GM19240 (cell line): Measurements from ENCODE around the gene OSBP2.
"Not testable (repeated sequence)": the region's sequence is repeated elsewhere in the genome, so short reads cannot be mapped to it uniquely, and the experiment has no call there.

ENCODE experiments used
- DNase-seq: peaks from one replicate; pipeline ENCODE4 v3.0.0; 2011; ENCODE audit warnings: low spot score; ENCODE audit not compliant: insufficient read length

The OSBP2 gene

DNA sequence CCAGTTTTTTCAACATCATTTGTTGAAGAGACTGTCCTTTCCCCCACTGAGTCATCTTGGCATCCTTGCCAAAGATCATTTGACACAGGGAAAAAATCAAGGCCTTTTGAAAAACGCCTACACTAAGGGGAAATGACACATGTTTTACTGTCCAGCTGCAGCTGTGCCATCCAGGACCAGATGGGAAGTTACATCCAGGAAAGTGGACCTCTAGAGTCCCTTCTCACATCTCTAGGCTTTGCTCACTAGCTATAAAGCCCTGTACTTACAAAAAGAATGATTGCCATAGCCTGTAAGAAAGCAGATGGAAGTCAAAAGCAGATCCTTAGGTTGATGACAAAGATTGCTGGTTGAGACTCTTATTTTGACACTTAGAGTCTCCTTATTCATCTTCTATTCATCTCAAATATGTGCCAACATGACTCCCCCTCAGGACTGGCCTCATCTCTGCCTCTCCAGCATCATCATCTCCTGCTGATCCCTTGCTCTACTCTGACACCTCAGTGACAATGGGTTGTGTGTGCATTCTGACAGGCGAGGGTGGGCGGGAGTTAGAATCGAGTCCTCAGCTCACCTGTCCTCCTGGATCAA is 22.8 kb downstream of the OSBP2 start:
- DNase-seq: no peak

DNA sequence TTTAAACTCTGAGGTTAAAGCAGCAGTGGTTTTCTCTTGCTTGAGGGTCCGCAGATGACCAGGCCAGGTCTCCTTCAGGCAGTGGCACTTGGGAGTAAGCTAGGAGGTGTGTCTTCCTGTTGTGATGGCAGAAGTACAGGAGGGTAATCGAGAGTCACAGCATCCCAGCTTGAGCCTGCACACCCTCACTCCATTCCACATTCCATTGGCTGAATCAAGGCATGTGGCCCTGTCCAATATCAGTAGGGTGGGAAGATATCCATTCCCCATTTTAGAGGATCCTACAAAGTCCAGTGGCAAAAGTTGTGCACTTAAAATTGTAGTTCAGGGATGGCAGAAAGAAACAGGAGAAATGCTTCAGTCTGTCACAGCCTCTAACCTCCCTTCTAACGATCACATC is 23.3 kb downstream of the OSBP2 start:
- DNase-seq: no peak

DNA sequence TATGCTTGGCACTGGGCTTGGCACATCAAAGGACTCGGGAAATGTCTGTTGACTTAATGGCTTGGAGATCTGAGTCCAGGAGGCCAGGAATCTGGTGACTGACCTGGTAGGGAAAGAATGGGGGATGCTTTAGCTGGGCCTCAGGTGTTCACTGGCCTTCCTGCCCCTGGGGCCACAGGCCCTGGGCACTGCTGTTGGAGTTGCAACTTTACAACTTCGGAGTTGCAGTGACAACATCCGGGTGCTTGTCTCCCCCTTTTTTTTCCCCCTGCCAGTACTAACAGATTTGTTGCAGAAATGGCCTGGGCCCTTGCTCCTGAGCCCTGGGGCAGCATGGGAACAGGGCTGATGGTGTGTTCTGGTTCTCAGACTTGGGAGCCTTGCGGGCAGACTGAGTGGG is 23.8 kb downstream of the OSBP2 start:
- DNase-seq: no peak

DNA sequence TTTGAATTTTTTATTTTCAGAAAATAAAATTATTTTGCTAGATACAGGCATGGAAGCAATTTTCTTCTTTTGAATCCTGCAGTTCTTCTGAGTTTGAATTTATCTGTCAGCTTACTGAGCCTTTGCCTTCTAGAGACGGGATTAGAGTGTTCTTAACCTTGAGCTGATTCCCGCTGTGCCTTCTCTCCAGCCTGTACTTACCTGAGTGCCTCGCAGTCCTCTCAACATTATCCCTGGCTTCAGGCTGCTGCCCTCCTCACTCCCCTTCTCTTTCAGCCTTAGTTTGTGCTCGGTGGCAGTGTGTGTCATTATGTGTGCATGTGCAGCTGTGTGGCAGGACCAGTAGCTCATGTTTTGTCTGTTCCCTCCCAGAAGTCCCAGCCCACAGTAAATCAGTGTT is 24.3 kb downstream of the OSBP2 start:
- no peak for DNase-seq

DNA sequence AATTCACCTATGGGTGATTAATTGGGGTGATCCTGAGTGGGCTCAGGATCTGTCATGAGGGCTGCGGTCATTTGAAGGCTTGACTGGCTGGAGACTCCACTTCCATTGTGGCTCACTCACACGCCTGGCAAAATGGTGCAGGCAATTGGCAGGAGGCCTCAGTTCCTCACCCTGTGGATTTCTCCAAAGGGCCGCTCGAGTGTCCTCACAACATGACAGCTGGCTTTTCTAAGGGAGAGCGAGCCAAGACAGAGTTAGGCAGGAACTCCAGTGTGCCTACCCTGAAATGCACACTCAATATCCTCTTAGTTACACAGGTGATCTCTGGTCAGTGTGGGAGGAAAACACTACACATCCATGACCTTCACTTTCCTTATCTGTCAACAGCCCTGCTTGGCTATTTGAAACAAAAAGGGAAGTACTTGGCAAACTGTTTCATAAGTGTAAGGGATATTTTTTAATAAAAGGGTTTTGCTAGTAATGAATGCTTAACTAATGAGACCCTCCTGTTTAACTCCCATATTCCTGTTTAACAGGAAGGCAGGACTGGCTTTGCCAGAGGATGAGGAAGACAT is 25.7 kb downstream of the OSBP2 start:
- no peak for DNase-seq

DNA sequence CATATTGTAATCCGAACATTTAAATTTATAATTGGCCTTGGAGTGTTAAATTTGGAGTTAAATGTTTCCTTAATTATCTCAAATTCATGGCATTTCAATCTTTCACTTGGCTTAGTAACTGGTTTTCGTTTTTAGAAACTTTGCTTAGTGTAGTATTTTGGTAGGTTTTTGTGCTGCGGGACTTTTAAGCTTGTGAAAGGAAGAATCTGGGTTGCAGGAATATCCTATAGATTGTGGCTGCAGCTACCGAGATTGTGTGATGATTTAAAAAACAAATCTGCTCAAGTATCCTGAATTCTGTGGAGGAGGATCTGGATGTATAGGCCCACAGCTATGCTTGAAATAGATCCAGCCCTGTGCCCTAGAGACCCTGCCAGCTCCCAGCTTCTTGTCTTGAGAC is 27.1 kb downstream of the OSBP2 start:
- DNase-seq: no peak

DNA sequence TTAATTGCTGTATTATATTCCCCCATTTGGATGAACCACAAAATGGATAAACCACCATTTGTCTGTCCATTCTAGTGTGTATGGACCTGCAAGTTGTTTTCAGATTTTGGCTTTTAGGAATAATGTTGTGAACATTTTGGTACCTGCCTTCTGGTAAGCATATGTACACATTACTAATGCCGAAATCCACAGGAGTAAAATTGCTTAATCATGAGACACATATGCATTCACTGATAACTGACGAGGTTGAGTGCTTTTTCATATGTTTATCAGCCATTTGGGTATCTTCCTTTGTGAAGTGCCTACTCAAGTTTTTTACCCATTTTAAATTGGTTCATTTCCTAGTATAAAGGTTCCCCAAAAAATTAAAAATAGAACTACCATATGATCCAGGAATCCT is 34.2 kb downstream of the OSBP2 start:
- DNase-seq: no peak

DNA sequence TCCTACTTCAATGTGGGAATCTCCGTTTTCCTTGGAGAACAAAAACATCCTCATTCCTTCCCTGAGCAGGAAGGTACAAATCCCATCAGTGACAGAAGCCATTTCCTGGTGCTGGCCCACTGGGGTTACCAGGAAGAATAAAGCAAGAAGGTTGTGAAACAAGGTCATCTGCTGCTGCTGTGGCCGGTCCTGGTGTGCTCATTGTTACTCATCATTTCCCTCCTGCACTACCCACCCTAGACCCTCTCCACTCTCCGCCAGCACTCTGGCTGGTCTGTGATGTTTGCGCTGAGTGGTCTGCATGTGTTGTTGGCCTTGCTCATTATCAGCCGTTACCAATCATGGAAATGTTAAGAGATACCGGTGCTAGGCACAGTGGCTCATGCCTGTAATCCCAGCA is 37.0 kb downstream of the OSBP2 start:
- DNase-seq: no peak

DNA sequence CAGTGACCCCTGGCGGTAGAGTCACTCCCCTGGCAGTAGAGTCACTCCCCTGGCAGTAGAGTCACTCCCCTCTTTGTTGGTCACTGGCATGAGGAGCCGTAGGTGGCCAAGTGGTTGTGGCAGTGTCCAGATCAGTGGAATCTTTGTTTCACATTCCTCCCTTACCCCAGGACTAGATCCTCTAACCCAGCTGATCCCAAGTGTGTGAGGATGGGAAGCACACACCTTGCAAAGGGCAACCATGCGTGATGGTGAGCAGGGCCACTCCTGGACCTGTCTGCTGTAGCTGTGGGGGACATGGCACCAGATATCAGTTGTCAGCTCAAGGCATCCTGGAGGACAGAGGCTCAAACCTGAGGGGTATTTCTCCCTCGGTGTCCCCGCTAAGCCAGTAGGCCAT is 37.8 kb downstream of the OSBP2 start:
- no peak for DNase-seq

DNA sequence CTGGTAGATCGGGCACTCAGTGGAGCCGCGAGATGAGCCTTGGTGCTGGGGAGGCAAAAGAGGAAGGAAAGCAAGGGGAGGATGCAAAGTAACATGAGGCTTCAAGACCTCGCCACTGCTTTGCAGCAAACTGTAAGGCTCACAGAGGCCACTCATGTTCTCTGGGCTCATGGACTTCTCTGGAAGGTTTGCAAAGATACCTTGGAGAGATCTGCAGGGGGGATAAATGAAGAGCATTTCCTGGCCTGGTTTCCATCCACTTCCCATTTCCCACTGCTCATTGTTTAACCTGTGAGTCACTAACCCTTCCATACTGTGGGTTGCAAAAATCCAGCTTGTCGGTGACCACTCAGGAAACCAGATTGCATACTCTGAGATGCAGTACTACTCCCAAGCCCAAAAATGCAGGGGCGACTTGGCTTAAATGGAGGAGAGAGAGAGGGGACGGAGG is 38.5 kb downstream of the OSBP2 start:
- DNase-seq: no peak

DNA sequence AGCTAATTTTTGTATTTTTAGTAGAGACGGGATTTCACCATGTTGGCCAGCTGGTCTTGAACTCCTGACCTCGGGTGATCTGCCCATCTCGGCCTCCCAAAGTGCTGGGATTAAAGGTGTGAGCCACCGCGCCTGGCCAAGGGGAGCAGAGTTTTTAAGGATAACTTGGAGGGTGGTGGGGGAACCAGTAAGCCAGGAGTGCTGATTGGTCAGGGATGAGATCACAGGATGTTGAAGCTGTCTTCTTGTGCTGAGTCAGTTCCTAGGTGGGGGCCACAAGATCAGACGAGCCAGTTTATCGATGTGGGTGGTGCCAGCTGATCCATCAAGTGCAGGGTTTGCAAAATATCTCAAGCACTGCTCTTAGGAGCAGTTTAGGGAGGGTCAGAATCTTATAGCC is 45.3 kb downstream of the OSBP2 start:
- not testable (repeated sequence) for DNase-seq

DNA sequence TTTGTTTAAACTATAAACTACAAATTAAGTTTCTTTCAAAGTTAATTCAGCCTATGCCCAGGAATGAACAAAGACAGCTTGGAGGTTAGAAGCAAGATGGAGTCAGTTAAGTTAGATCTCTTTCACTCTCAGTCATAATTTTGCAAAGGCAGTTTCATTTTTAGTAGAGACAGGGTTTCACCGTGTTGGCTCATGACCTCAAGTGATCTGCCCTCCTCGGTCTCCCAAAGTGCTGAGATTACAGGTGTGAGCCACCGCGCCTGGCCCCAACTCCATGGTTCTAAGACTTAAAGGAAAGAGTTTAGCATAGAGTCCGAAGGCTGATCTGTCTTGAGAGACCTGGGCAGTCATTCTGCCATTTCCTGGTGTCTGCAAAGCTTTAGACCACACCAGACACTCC is 45.8 kb downstream of the OSBP2 start:
- DNase-seq: not testable (repeated sequence)

DNA sequence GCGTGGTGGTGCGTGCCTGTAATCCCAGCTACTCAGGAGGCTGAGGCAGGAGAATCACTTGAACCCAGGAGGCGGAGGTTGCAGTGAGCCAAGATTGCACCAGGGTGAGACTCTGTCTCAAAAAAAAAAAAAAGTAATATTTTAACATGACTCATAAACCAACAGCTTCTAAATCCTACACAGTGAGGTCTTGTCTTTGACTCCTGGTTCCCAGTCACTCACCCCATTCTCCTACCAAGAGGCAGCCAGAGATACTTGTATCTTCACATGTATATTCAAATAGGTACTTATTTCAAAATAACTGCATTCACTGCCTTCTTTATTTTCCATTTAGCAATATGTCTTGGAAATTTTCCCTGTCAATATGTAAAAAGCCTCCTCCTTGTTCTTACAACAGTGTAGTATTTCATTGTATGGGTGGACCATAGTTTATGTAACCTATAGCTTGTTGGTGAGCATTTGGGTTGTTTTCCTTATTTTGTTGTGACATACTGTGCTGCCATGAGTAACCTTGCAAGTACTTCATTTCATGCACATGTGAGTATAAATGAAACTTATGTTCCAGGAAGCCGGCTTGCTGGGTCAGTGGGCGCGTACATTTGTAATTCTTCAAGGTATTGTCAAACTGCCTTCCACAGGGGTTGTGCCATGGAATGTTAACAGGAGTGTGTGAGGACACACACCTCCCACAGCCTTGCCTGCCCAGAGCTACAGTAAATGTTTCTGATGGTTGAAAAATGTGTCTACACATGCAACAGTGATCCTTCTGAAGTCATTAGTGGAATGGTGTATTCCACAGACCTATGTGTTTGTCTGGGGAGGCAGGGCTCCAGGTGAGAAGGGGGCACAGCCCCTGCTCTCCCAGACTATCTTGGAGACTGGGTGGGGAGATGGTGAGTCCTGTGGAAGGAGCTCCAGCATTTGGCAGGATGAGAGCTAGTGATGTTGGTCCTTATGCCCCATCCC is 47.9 kb downstream of the OSBP2 start:
- DNase-seq: no peak

DNA sequence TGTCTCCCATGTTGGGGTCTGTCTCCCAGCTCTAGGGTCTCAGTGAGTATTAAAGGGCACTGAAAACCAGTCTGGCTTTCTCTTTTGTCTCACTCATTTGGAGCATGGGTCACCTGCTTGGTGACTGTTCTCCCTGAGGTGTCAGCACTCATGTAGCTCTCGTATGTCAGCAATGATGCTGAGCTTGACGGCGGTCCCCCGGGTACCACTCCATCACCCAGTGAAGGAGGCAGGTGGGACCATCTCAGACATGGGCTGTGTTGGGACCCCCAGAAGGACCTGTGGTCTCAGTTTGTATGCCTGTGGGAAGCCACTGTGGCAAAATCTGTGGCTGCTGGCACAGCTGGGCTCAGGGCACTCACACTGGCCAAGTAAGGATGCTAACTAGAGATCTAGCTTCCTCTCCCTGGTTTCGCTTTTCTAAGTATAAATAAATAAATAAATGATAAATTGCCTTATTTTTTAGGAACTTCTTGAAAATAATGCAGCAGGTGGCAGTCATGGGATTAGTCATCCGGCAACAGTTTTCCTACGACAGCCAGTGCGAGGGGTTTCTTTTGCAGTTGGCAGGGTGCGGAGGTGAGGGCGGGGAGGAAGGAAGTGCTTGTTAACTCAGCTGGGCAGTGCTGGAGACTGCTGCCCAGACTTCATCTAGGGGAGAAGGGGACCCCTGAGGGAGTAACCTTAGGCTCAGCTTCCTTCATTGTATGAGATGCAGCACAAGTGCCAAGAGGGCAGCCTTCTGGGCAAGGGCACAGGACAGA is 48.8 kb downstream of the OSBP2 start:
- DNase-seq: no peak

DNA sequence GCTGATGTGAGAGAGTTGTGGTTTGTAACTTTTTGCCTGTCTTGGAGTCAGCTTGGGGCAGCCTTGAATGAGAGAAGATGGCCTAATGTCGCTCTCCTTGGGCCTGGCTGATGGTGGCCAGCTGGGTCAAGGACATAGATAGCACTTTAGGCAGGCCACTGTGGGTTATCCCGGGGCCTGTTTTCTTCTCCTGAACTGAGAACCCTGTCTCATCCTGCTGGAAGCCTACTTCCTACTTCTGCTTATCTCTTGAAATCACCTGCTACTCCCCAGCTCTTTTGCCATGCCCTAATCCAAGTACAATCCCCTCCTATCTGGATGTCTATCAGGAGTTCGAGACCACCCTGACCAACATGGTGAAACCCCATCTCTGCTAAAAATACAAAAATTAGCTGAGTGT is 49.5 kb downstream of the OSBP2 start:
- no peak for DNase-seq

DNA sequence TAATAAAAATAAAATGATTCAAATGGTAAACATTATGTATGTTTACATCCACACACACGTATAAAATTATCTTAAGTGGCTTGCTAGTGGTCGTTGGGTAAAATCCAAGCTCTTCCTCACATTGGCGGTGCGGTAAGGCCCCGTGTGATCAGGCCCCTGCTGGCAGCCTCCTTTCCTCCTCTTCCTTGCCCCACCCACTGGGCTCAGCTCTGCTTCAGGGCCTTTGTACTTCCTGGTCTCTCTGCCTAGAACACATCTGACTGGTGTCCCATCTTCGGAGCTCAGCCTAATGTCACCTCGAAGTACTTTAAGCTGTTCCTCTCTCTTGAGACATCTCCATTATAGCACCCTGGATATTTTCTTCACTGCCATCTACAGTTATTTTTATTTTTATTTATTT is 52.8 kb downstream of the OSBP2 start:
- no peak for DNase-seq

DNA sequence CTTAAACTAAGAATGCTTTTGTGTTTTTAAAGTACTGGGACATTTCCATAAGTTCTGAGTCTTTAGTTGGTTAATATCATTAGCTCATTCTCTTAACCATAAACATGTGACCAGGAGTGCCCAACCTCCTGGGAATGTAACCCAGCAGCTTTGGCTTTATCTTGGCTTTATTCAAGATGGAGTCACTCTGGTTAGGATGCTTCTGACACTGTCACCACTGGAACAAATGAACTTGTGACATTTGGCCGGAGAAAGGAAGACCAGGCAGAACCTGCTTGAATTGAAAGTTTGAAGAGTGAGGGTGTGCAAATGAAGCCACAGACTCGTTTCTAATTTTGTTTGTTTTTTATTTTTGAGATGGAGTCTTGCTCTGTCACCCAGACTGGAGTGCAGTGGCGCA is 54.6 kb downstream of the OSBP2 start:
- DNase-seq: no peak

DNA sequence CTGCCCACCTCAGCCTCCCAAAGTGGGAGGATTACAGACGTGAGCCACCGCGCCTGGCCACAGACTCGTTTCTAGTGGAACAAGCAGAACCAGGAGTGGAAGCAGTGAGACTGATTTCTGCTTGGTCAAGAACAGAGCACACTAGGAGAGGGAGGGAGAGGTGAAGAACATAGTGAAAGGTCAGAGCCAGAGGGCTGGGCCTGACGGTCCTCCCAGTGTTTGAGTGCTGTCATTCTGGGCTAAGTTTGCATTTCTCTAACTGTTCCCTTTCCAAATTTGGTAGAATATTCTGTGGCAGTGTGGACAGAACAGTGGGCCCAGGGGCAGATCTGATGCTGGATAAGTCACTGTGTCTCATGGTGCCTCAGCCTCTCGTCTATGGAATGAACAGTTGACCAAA is 55.2 kb downstream of the OSBP2 start:
- DNase-seq: no peak

DNA sequence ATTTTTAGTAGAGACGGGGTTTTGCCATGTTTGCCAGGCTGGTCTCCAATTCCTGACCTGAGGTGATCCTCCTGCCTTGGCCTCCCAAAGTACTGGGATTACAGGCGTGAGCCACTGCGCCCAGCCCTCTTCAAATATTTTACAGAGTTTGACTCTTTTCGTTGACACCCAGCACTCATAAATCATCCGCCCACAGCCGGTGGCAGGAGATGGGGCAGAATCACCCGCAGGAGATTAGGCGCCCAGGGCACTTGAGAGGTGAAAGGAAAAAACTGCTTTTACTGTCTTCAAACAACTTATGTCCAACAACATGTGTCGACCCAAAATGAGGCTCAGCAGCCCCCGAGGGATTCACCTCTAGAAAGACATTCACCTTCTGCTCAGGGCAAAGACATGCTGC is 56.9 kb downstream of the OSBP2 start:
- no peak for DNase-seq

DNA sequence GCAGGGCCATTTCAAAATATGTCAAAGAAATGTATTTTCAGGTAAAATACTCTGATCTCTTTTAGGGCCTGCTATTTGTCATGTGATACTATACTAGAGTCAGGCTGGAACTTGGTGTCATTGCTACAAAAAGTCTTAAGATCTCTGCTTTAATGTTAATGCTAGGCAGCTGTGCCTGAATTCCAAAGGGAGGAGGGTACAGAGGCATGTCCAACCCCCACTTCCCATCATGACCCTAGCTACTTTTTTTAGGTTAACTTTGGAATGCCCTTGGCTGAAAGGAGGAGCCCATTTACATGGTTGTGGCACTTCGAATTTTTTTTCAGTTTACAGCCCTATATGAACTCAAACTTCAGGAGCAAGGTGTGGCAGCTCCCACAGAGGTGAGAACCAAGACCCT is 58.1 kb downstream of the OSBP2 start:
- DNase-seq: no peak

DNA sequence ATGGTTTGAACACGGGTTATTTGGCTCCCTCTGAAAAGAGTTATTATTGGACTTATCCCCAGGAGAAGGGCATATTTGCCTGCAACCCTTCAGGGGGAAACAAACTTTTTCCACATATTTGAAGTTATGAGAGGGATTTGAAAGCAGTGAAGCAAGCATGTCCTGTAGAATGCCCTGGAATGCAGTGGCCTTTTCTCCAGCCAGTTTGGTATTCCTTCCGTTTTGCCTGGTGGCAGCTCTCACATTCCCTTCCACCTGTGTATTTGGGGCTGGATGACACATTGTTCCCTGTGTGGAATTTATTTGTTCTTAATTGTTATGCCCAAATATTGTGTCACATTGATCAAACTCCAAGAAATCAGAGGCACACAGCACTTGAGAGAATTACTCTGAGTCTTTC is 59.0 kb downstream of the OSBP2 start:
- no peak for DNase-seq

DNA sequence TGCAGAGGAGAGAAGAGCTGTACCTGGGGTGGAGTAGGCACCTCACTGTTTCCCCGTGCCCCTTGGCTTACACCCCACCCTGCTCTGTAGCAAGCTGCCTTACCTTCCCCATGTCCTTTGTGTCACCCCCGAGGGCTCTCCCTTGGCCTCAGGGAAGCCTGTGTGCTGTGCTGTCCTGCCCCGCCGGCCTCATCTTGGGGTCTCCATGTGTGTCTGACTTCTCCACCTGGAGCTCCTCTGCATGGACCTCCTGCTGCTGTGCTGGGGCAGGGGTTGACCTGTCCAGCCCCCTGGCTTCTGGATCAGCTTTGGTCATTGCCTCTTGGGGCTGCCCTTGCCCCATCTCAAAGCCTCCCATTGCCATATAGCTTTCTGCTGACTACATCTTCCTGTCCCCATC is 59.8 kb downstream of the OSBP2 start:
- DNase-seq: no peak
